Caki2 (cell line): ENCODE results near the gene APLN. TPM values are rescaled to one million over a fixed set of nuclear protein-coding genes. Genes with fewer than 3 reads are reported as not detected.

ENCODE experiments used
- DNase-seq: peaks from one replicate; pipeline ENCODE4 v3.0.0-alpha.2; 2015; ENCODE audit warnings: low read depth
- in situ Hi-C: cut with HindIII; loops from 2 replicates; pipeline ENCODE4 v1.10.0; 2016; ENCODE audit warnings: low sequenced_read_pairs, low pct_unique_long_range_greater_than_20kb, mixed read lengths
- total RNA-seq: library from RNA; depleted of rRNA; stranded (reverse); fragments of >200 nt; shearing (Covaris generic); gene quantifications from 2 replicates; pipeline ENCODE4 v1.2.3, GENCODE V29; 2014; ENCODE audit warnings: low replicate concordance; rRNA removed

The APLN gene
- 0.06 and 0.07 TPM in 2 replicates for total RNA-seq

- in situ Hi-C loops, result no loop called here
- peak; percentile 47 for DNase-seq
These were observed at the start of gene APLN for GRCh38 chrX:129654652-129655546. Gene APLN (minus strand): TSS chrX:129654956. CDS start chrX:129654630, 326 bp downstream.

- in situ Hi-C loops, result no loop called here
- no peak for DNase-seq
These were observed 49.7 kb upstream of the APLN start for GRCh38 chrX:129704491-129704890.

GRCh38 chrX:129701624-129702069 is 46.9 kb upstream of the APLN start:
- DNase-seq, result no peak

DNA sequence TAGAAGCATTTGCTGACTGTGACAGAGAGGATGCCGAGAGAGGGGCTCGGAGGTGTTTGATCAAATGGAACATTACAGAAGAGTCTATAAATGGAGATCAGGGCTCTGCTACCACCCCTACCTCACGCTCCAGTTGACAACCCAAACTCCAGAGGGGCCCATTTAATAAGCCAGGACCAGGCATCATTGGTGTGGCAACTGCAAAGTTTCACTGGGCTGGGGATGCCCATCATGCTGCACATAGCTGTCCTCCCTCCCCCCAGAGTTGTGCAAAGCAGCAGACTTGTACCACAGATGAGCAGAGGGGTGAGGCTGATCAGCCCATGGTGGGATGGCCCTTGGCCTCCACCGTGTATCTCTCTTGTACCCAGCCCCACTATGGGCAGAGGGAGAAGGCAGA is 45.8 kb upstream of the APLN start:
- DNase-seq, result no peak
- in situ Hi-C loops, result no loop called here

More at GRCh38 chrX:129701624-129702069, 46.9 kb upstream of the APLN start:
- in situ Hi-C loops, result no loop called here

DNA sequence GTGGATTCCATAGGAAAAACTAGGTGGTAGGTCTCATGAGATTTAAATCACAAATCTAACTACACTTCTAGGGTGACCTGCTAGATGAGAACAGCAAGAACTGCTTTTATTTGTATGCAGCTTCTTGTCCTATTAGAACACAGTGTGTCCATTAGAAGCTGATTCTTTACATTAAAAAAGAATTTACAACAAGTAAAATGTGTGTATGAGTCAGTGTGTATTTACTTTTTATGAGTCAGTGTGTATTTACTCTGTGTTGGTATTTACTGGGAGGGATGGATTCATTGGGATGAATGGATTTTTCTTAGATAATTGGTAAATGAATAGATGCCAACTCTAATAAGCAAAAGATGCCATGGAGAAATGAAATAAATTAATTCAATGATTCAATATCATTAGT is 43.4 kb upstream of the APLN start:
- no peak for DNase-seq
- in situ Hi-C loops, result no loop called here

GRCh38 chrX:129697204-129697829 is 42.6 kb upstream of the APLN start:
- in situ Hi-C loops, result no loop called here

DNA sequence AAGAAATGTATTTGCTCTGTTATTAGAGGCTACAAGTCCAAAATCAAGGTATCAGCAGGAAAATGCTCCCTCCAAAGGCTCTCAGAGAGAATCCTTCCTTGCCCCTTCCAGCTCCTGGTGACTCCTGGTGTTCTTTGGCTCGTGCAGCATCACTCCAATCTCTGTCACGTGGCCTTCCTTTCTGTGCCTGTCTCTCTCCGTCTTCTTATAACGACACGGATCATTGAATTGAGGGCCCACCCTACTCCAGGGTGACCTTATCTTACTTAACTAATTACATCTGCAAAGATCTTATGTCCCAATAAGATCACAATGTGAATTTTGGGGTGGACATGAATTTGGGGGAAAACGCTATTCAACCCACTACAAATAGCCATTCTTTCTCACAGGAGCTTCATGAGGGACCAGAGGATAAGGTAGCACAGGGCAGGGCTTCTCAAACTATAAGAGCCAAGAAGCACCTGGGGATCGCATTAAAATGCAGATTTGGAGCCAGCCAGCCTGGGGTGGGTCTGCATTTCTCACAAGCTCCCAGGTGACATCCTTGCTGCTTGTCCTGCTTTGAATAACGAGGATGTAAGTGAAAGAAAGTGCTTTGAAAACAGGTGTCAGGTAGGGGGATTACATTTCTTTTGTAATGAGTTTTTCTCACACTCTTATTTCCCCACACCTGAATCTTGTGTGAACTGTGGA is 41.9 kb upstream of the APLN start:
- DNase-seq, result no peak
- in situ Hi-C loops, result no loop called here

More at GRCh38 chrX:129697204-129697829, 42.6 kb upstream of the APLN start:
- DNase-seq, result no peak

DNA sequence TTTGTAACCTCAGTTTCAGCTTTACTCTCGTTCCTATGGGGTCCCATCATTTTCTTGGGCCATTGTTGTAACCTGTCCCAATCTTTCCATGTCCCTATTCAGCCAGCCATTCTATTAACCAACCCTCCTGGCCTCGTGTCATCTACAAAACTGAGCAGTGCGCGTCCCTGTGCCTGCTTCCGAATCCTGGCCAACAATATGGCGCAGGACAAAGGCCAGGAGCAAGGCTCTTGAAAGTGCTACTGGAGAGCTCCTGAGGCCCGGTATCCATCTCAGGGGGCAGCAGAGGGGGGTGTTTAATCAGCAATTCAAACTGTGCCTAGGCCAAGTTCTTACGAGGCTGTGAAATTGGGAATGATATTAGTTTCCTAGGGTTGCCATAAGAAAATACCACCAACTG is 41.2 kb upstream of the APLN start:
- DNase-seq, result no peak
- in situ Hi-C loops, result no loop called here

- in situ Hi-C loops, result no loop called here
- no peak for DNase-seq
These were observed 40.8 kb upstream of the APLN start for GRCh38 chrX:129695535-129695934.

DNA sequence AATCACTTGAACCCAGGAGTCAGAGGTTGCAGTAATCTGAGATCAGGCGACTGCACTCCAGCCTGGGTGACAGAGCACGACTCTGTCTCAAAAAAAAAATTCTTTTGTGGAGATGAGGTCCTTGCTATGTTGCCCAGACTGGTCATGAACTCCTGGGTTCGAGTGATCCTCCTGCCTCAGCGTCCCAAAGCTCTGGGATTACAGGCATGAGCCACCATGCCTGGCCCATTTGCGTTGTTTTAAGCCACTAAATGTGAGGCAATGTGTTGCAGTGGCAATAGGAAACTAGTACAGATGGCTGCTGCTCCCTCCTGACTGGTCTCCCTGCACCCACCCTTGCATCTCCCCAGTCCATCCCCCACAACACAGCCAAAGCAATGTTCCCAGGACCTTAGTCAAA is 40.0 kb upstream of the APLN start:
- in situ Hi-C loops, result no loop called here
- no peak for DNase-seq

DNA sequence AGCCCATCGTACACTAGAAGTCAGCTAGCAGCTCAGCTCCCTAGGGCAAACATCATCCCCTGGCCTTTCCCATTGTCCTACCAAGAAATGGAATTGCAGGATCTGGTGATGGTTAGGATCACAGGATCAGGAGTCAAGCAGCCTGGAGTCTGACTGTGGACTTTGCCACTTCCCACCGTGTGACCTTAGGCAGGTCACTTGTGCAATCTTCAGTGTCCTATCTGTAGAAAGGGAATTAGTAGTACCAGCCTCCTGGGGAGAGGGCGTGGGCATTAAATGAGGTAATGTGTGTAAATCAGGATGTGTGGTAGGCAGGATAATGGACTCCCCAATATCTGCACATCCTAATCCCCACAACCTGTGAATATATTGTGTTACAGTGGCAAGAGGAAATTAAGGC is 38.6 kb upstream of the APLN start:
- no peak for DNase-seq
- in situ Hi-C loops, result no loop called here

GRCh38 chrX:129690435-129690834 is 35.7 kb upstream of the APLN start:
- DNase-seq, result no peak
- in situ Hi-C loops, result no loop called here

GRCh38 chrX:129689796-129690195 is 35.0 kb upstream of the APLN start:
- in situ Hi-C loops, result no loop called here
- DNase-seq, result no peak

DNA sequence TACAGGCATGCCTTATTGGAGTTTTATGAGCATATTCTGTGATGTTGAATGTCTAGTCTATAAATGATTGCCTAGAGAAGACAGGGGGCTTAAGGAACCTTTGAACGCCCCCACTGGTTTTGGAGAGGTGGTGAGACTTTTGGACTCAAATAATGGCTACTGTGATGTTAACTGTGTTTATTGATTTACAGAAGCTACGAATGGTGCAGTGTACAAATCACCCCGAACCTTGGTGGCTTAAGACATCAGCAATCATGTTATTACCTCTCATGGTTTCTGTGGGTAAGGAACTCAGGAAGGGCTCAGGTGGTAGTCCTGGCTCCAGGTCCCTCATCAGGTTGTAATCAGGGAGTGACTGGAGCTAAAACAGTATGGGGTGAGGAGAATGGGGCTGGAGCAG is 33.3 kb upstream of the APLN start:
- in situ Hi-C loops, result no loop called here
- DNase-seq, result no peak

- DNase-seq, result no peak
- in situ Hi-C loops, result no loop called here
These were observed 31.7 kb upstream of the APLN start for GRCh38 chrX:129686422-129686948.

DNA sequence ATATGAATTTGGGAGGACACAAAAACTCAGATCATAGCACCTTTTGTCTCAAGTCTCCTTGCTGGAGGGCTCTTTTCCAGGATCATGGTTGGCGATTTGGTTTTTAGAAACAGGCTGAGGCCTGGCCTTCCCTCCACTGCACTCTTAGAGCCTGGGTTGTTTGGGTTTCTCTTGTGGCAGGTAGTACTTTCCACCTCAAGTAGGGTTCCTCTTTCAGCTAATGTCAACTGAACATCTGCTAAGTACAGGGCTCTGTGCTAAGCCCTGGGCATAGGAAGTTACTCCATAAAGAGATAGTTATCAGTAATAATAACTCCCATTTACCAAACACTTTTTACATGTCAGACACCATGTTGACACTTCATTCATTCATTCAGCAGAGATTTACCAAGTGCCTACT is 28.2 kb upstream of the APLN start:
- no peak for DNase-seq
- in situ Hi-C loops, result no loop called here

GRCh38 chrX:129679901-129680300 is 25.1 kb upstream of the APLN start:
- no peak for DNase-seq
- in situ Hi-C loops, result no loop called here

DNA sequence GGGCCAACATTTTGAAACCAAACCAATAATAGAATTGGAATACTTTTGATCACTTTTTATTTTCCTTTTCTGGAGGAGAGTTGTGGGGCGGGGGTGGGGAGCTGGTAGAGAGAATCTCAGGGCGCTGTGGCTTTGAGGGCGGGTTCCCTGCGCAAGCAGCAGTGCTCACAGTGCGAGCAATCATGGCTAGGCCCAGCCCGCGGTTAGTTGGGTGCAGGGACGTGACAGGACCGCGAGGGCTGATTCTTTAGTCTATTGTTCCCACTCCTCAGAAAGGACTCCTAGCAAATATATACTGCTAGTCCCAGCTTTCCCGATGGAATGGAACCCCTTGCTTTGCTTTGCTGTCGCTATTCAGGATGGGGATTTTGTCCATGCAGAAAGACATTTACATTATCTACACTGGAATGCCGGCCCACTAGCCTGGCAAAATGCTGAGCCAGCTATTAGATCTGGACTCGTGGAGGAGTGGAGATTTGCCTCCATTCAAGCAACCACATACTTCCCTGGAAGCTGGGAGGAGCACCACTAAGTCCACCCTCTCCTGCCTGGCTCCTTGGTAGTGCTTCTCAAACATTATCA is 23.9 kb upstream of the APLN start:
- DNase-seq, result no peak
- in situ Hi-C loops, result no loop called here
